ENCODE data around the gene GRID1.

Gene GRID1

GRCh38 chr10:86090807-86091206 is 275.8 kb downstream of the GRID1 start:
- H3K27ac ChIP-seq (ENCODE audit: poor library complexity, severe bottlenecking), result no peak overlapping the region
- ATAC-seq (ENCODE audit: low read depth) (no peak), DNase-seq (ENCODE audit: low spot score) (no peak)
- TF ChIP-seq CTCF (IDR thresholded peaks at IDR 0.05; ENCODE audit: poor library complexity, severe bottlenecking), result no peak
- no peaks in the 10 kb centered on the region for H3K36me3 ChIP-seq (ENCODE audit: low read depth)
- H3K9me3 ChIP-seq (ENCODE audit: severe bottlenecking), result no peaks in the 10 kb centered on the region
- H3K4me3 ChIP-seq (ENCODE audit: severe bottlenecking), result no peak overlapping the region
- H3K27me3 ChIP-seq (ENCODE audit: insufficient read depth, poor library complexity, severe bottlenecking), result no peaks in the 10 kb centered on the region
- no peaks in the 10 kb centered on the region for H3K4me1 ChIP-seq (ENCODE audit: insufficient read depth, poor library complexity, severe bottlenecking)

- no peaks in the 10 kb centered on the region for H3K9me3 ChIP-seq (ENCODE audit: severe bottlenecking)
- no peaks in the 10 kb centered on the region for H3K36me3 ChIP-seq (ENCODE audit: low read depth)
- no peak overlapping the region for H3K27ac ChIP-seq (ENCODE audit: poor library complexity, severe bottlenecking)
- H3K4me1 ChIP-seq (ENCODE audit: insufficient read depth, poor library complexity, severe bottlenecking), result no peaks in the 10 kb centered on the region
- ATAC-seq (ENCODE audit: low read depth), result no peak
- no peak for DNase-seq (ENCODE audit: low spot score)
- TF ChIP-seq CTCF (IDR thresholded peaks at IDR 0.05; ENCODE audit: poor library complexity, severe bottlenecking), result no peak
- H3K4me3 ChIP-seq (ENCODE audit: severe bottlenecking), result no peak overlapping the region
- no peaks in the 10 kb centered on the region for H3K27me3 ChIP-seq (ENCODE audit: insufficient read depth, poor library complexity, severe bottlenecking)
Observed at GRCh38 chr10:86087716-86088115, 278.9 kb downstream of the GRID1 start.

- H3K4me3 ChIP-seq (ENCODE audit: severe bottlenecking), result no peak overlapping the region
- DNase-seq (ENCODE audit: low spot score) (no peak), ATAC-seq (ENCODE audit: low read depth) (no peak)
- no peaks in the 10 kb centered on the region for H3K4me1 ChIP-seq (ENCODE audit: insufficient read depth, poor library complexity, severe bottlenecking)
- no peak overlapping the region for H3K27ac ChIP-seq (ENCODE audit: poor library complexity, severe bottlenecking)
- TF ChIP-seq CTCF (IDR thresholded peaks at IDR 0.05; ENCODE audit: poor library complexity, severe bottlenecking), result no peak
- no peaks in the 10 kb centered on the region for H3K27me3 ChIP-seq (ENCODE audit: insufficient read depth, poor library complexity, severe bottlenecking)
- H3K9me3 ChIP-seq (ENCODE audit: severe bottlenecking), result no peaks in the 10 kb centered on the region
- H3K36me3 ChIP-seq (ENCODE audit: low read depth), result no peaks in the 10 kb centered on the region
Observed at GRCh38 chr10:86086418-86086817, 280.2 kb downstream of the GRID1 start.

- DNase-seq (ENCODE audit: low spot score) (no peak), ATAC-seq (ENCODE audit: low read depth) (no peak)
- no peaks in the 10 kb centered on the region for H3K36me3 ChIP-seq (ENCODE audit: low read depth)
- H3K4me1 ChIP-seq (ENCODE audit: insufficient read depth, poor library complexity, severe bottlenecking), result no peaks in the 10 kb centered on the region
- no peak overlapping the region for H3K4me3 ChIP-seq (ENCODE audit: severe bottlenecking)
- no peak overlapping the region for H3K27ac ChIP-seq (ENCODE audit: poor library complexity, severe bottlenecking)
- no peak for TF ChIP-seq CTCF (IDR thresholded peaks at IDR 0.05; ENCODE audit: poor library complexity, severe bottlenecking)
- H3K27me3 ChIP-seq (ENCODE audit: insufficient read depth, poor library complexity, severe bottlenecking), result no peaks in the 10 kb centered on the region
- no peaks in the 10 kb centered on the region for H3K9me3 ChIP-seq (ENCODE audit: severe bottlenecking)
Observed at GRCh38 chr10:86085686-86086085, 280.9 kb downstream of the GRID1 start.

- no peak overlapping the region for H3K4me3 ChIP-seq (ENCODE audit: severe bottlenecking)
- no peak overlapping the region for H3K27ac ChIP-seq (ENCODE audit: poor library complexity, severe bottlenecking)
- ATAC-seq (ENCODE audit: low read depth) (no peak), DNase-seq (ENCODE audit: low spot score) (no peak)
- no peaks in the 10 kb centered on the region for H3K27me3 ChIP-seq (ENCODE audit: insufficient read depth, poor library complexity, severe bottlenecking)
- no peak for TF ChIP-seq CTCF (IDR thresholded peaks at IDR 0.05; ENCODE audit: poor library complexity, severe bottlenecking)
- no peaks in the 10 kb centered on the region for H3K4me1 ChIP-seq (ENCODE audit: insufficient read depth, poor library complexity, severe bottlenecking)
- H3K9me3 ChIP-seq (ENCODE audit: severe bottlenecking), result no peaks in the 10 kb centered on the region
- H3K36me3 ChIP-seq (ENCODE audit: low read depth), result no peaks in the 10 kb centered on the region
Observed at GRCh38 chr10:86085136-86085535, 281.5 kb downstream of the GRID1 start.
